Heart left ventricle (tissue), 16 donors: Measurements from ENCODE around the gene EYS. TPM values are rescaled to one million over a fixed set of nuclear protein-coding genes. Genes with fewer than 3 reads are reported as not detected.
"Not testable (repeated sequence)": the region's sequence is repeated elsewhere in the genome, so short reads cannot be mapped to it uniquely, and the experiment has no call there.

Source experiments
- ATAC-seq, 4 donors: fragments of 200-7000 bp; cut with Tn5 transposase; one replicate each; pipeline ENCODE4 v1.9.1; 2020 to 2022; ENCODE audit warnings: moderate library complexity in 4 of 4, mild to moderate bottlenecking in 3 of 4, moderate number of reproducible peaks in 1 of 4
- DNase-seq, 5 donors: peaks; one replicate each; pipeline ENCODE4 v3.0.0-alpha.2; 2020
- H3K27ac ChIP-seq, 12 donors: fragments of 200-600 bp; sonication (generic) in 4 of 12; one replicate each; pipeline versions ENCODE4 v1.5.0 to v1.8.0; 2016 to 2022; ENCODE audit warnings: mild to moderate bottlenecking in 2 of 12
- H3K27me3 ChIP-seq, 9 donors: fragments of 200-600 bp; sonication (generic) in 2 of 9; one replicate each; pipeline versions ENCODE4 v1.5.1 to v1.8.0; 2016 to 2022; ENCODE audit warnings: mild to moderate bottlenecking in 3 of 9
- H3K36me3 ChIP-seq, 9 donors: fragments of 200-600 bp; sonication (generic) in 2 of 9; one replicate each; pipeline versions ENCODE4 v1.5.0 to v1.8.0; 2018 to 2022; ENCODE audit warnings: mild to moderate bottlenecking in 2 of 9
- H3K4me1 ChIP-seq, 12 donors: fragments of 200-600 bp; sonication (generic) in 4 of 12; one replicate each; pipeline versions ENCODE4 v1.5.0 to v1.8.0; 2016 to 2022; ENCODE audit warnings: mild to moderate bottlenecking in 3 of 12
- H3K4me3 ChIP-seq, 12 donors: fragments of 200-600 bp; sonication (generic) in 4 of 12; one replicate each; pipeline versions ENCODE4 v1.5.0 to v1.8.0; 2017 to 2022; ENCODE audit warnings: mild to moderate bottlenecking in 9 of 12, moderate library complexity in 4 of 12
- H3K9me3 ChIP-seq, 12 donors: fragments of 200-600 bp; sonication (generic) in 4 of 12; one replicate each; pipeline versions ENCODE4 v1.5.0 to v1.8.0; 2016 to 2022; ENCODE audit warnings: mild to moderate bottlenecking in 1 of 12
- CTCF ChIP-seq, 12 donors: fragments of 200-600 bp; sonication (generic) in 4 of 12; IDR thresholded peaks; one replicate each; pipeline versions ENCODE4 v1.5.0 to v1.8.0; 2018 to 2022; ENCODE audit warnings: antibody characterized with exemption in 12 of 12, mild to moderate bottlenecking in 5 of 12
- POLR2A ChIP-seq, 2 donors: fragments of 450-650 bp; IDR thresholded peaks; one replicate each; pipeline ENCODE4 v1.6.1; 2017; ENCODE audit warnings: antibody characterized with exemption in 2 of 2, mild to moderate bottlenecking in 2 of 2, moderate library complexity in 2 of 2
- WGBS, 4 donors: extraction: QIAGEN DNeasy Blood & Tissue Kit in 2 of 4; methylation state at CpG; one replicate each; pipeline versions ENCODE4 v1.1.5 to v1.1.7; 2013 to 2018; 5-methylcytosine and 5-hydroxymethylcytosine counted together
- intact Hi-C, 10 donors: fragments of 100-400 bp; cut with DNase I; formaldehyde crosslinking; loops; one replicate each; pipeline versions ENCODE4 v1.11.1 to v1.14.2; 2022
- polyA plus RNA-seq, 2 donors: library from polyadenylated mRNA; stranded (reverse); fragments of 200-250 nt; gene quantifications; one replicate each; pipeline ENCODE4 v1.2.3, GENCODE V29; 2013
- total RNA-seq, 9 donors: library from RNA; depleted of rRNA in 2 of 9; stranded (reverse); fragments of >200 nt in 2 of 9; fragmentation: NEBNext Ultra II Directional in 3 of 9; extraction: Animal tissue kit (Norgen Biotek cat#: 25700) in 3 of 9; gene quantifications; one replicate each; pipeline versions ENCODE4 v1.1.0 to v1.2.4, GENCODE V29; 2016 to 2023
- donor health status: ischemic (EF 13 %, LVEDD 7.1; RV severe dilation, severe dysfunction).
- donor health status: healthy with polysubstance abuse.
- donor health status: DM: no; HTN: yes; CAD: no.
- donor health status: DM: no; HTN: no; CAD: no.
- donor health status: ischemic (EF 25% LVEDD 6.9; RV normal size, moderate dysfunction).
- donor health status: ischemic (EF 25% LVEDD 5.7; RV mildly dilated, moderate dysfunction).
- donor health status: healthy.
- donor health status: DM: yes; HTN: yes; CAD: no.
- donor health status: ischemic (EF 35%, LVEDD 5.7; RV mildly dilated, moderate dysfunction).
- donor health status: nonischemic (EF 11% LVEDD 7.7; RV severe dilation, severe dysfunction).
- donor health status: DM: yes; HTN: yes; CAD: no.
- donor health status: PGD.
- donor health status: ischemic (EF 29% LVEDD 5.4; RV normal size, mild dysfunction).
- donor health status: nonischemic (EF 23%, LVEDD 6.1; RV moderate dilation, normal function).

EYS gene
- total and polyA plus RNA-seq, 11 donors: 0.07 to 0.27 (median 0.08) TPM; not detected in 8

- Histone ChIP-seq H3K4me3 (no peak overlapping the region), H3K27me3 (no peaks in the 10 kb centered on the region), H3K4me1 (no peaks in the 10 kb centered on the region), H3K27ac (no peak overlapping the region), H3K9me3 (peaks cover 0 to 6% (median 0%) of the 10 kb centered on the region in 12 donors), H3K36me3 (no peaks in the 10 kb centered on the region)
- DNase-seq: no peak
- TF ChIP-seq POLR2A (IDR thresholded peaks at IDR 0.05) (no peak), CTCF (IDR thresholded peaks at IDR 0.05) (no peak)
- intact Hi-C loops: no loop called here
- WGBS, 4 donors: 19 to 36% (median 30%) methylated on average over 1 of the region's 1 CpG
- no peak for ATAC-seq
Measured at GRCh38 chr6:65570340-65570739, 136.7 kb downstream of the EYS start.

- TF ChIP-seq CTCF (IDR thresholded peaks at IDR 0.05) (no peak), POLR2A (IDR thresholded peaks at IDR 0.05) (no peak)
- intact Hi-C loops: no loop called here
- no peaks in the 10 kb centered on the region for H3K36me3 ChIP-seq
- H3K4me3 ChIP-seq: no peak overlapping the region
- H3K27ac ChIP-seq: no peak overlapping the region
- H3K9me3 ChIP-seq: peaks cover 0 to 6% (median 0%) of the 10 kb centered on the region in 12 donors
- H3K4me1 ChIP-seq: no peaks in the 10 kb centered on the region
- ATAC-seq (no peak), DNase-seq (no peak)
- H3K27me3 ChIP-seq: no peaks in the 10 kb centered on the region
- 66 to 92% (median 74%) methylated on average over 2 of the region's 2 CpGs for WGBS, 4 donors
Measured at GRCh38 chr6:65569505-65569904, 137.5 kb downstream of the EYS start.

- H3K36me3 ChIP-seq, ATAC-seq, intact Hi-C loops, DNase-seq, H3K4me1 ChIP-seq, H3K27me3 ChIP-seq, H3K9me3 ChIP-seq, H3K27ac ChIP-seq, H3K4me3 ChIP-seq: not testable (repeated sequence)
- WGBS, 4 donors: 69 to 76% (median 72%) methylated on average over 7 of the region's 7 CpGs
Measured at GRCh38 chr6:65569056-65569455, 138.0 kb downstream of the EYS start.

GRCh38 chr6:65566117-65566516 lies 140.9 kb downstream of the EYS start:
- H3K4me1 ChIP-seq: no peaks in the 10 kb centered on the region
- DNase-seq (no peak), ATAC-seq (no peak)
- H3K36me3 ChIP-seq: no peaks in the 10 kb centered on the region
- TF ChIP-seq POLR2A (IDR thresholded peaks at IDR 0.05) (no peak), CTCF (IDR thresholded peaks at IDR 0.05) (no peak)
- H3K27ac ChIP-seq: no peak overlapping the region
- no peaks in the 10 kb centered on the region for H3K27me3 ChIP-seq
- H3K9me3 ChIP-seq: no peaks in the 10 kb centered on the region
- 68 to 94% (median 78%) methylated on average over 3 of the region's 3 CpGs for WGBS, 4 donors
- H3K4me3 ChIP-seq: no peak overlapping the region
- intact Hi-C loops: no loop called here

- Histone ChIP-seq H3K36me3 (no peaks in the 10 kb centered on the region), H3K27ac (no peak overlapping the region), H3K27me3 (no peaks in the 10 kb centered on the region), H3K4me3 (no peak overlapping the region), H3K4me1 (no peaks in the 10 kb centered on the region), H3K9me3 (peaks cover 0 to 3% (median 0%) of the 10 kb centered on the region in 12 donors)
- 87 to 91% (median 89%) methylated on average over 5 to 6 of the region's 6 CpGs for WGBS, 4 donors
- peak in 1 of 4 donors; percentile 13 for ATAC-seq
- intact Hi-C loops: no loop called here
- TF ChIP-seq POLR2A (IDR thresholded peaks at IDR 0.05) (no peak), CTCF (IDR thresholded peaks at IDR 0.05) (no peak)
- peak in 1 of 5 donors; percentile 40 for DNase-seq
Measured at GRCh38 chr6:65558071-65558470, 149.0 kb downstream of the EYS start.
